ENCODE results near the gene MAST4.
"Not testable (repeated sequence)": the region's sequence is repeated elsewhere in the genome, so short reads cannot be mapped to it uniquely, and the experiment has no call there.

The MAST4 gene

GRCh38 chr5:67104859-67105258, 508.7 kb downstream of the MAST4 start:
- Histone ChIP-seq H3K4me1 (ENCODE audit: control insufficient read depth, insufficient read depth, low read length) (no peaks in the 10 kb centered on the region), H3K9me3 (ENCODE audit: control insufficient read depth, insufficient read depth, low read length) (no peaks in the 10 kb centered on the region), H3K4me3 (ENCODE audit: low read depth, low read length) (no peak overlapping the region), H3K27me3 (ENCODE audit: control insufficient read depth, insufficient read depth, low read length) (no peaks in the 10 kb centered on the region), H3K36me3 (ENCODE audit: control insufficient read depth, insufficient read depth, low read length) (no peaks in the 10 kb centered on the region), H3K9ac (ENCODE audit: low read depth, low read length) (no peak overlapping the region)

GRCh38 chr5:67105270-67105669, 509.1 kb downstream of the MAST4 start:
- no peak overlapping the region for H3K4me3 ChIP-seq (ENCODE audit: low read depth, low read length)
- no peaks in the 10 kb centered on the region for H3K4me1 ChIP-seq (ENCODE audit: control insufficient read depth, insufficient read depth, low read length)
- no peaks in the 10 kb centered on the region for H3K9me3 ChIP-seq (ENCODE audit: control insufficient read depth, insufficient read depth, low read length)
- H3K36me3 ChIP-seq (ENCODE audit: control insufficient read depth, insufficient read depth, low read length): no peaks in the 10 kb centered on the region
- no peaks in the 10 kb centered on the region for H3K27me3 ChIP-seq (ENCODE audit: control insufficient read depth, insufficient read depth, low read length)
- no peak overlapping the region for H3K9ac ChIP-seq (ENCODE audit: low read depth, low read length)

- H3K4me3 ChIP-seq (ENCODE audit: low read depth, low read length): no peak overlapping the region
- H3K9me3 ChIP-seq (ENCODE audit: control insufficient read depth, insufficient read depth, low read length): no peaks in the 10 kb centered on the region
- no peak overlapping the region for H3K9ac ChIP-seq (ENCODE audit: low read depth, low read length)
- no peaks in the 10 kb centered on the region for H3K36me3 ChIP-seq (ENCODE audit: control insufficient read depth, insufficient read depth, low read length)
- no peaks in the 10 kb centered on the region for H3K27me3 ChIP-seq (ENCODE audit: control insufficient read depth, insufficient read depth, low read length)
- no peaks in the 10 kb centered on the region for H3K4me1 ChIP-seq (ENCODE audit: control insufficient read depth, insufficient read depth, low read length)
Observed at GRCh38 chr5:67106626-67107342, 510.6 kb downstream of the MAST4 start.

GRCh38 chr5:67111779-67112178, 515.6 kb downstream of the MAST4 start:
- Histone ChIP-seq H3K36me3 (ENCODE audit: control insufficient read depth, insufficient read depth, low read length) (no peaks in the 10 kb centered on the region), H3K27me3 (ENCODE audit: control insufficient read depth, insufficient read depth, low read length) (no peaks in the 10 kb centered on the region), H3K4me1 (ENCODE audit: control insufficient read depth, insufficient read depth, low read length) (no peaks in the 10 kb centered on the region), H3K4me3 (ENCODE audit: low read depth, low read length) (no peak overlapping the region), H3K9me3 (ENCODE audit: control insufficient read depth, insufficient read depth, low read length) (no peaks in the 10 kb centered on the region), H3K9ac (ENCODE audit: low read depth, low read length) (no peak overlapping the region)

- no peaks in the 10 kb centered on the region for H3K27me3 ChIP-seq (ENCODE audit: control insufficient read depth, insufficient read depth, low read length)
- H3K9me3 ChIP-seq (ENCODE audit: control insufficient read depth, insufficient read depth, low read length): no peaks in the 10 kb centered on the region
- H3K36me3 ChIP-seq (ENCODE audit: control insufficient read depth, insufficient read depth, low read length): no peaks in the 10 kb centered on the region
- H3K4me3 ChIP-seq (ENCODE audit: low read depth, low read length): no peak overlapping the region
- H3K4me1 ChIP-seq (ENCODE audit: control insufficient read depth, insufficient read depth, low read length): no peaks in the 10 kb centered on the region
- H3K9ac ChIP-seq (ENCODE audit: low read depth, low read length): no peak overlapping the region
Observed at GRCh38 chr5:67115246-67115645, 519.1 kb downstream of the MAST4 start.

- Histone ChIP-seq H3K4me3 (ENCODE audit: low read depth, low read length) (no peak overlapping the region), H3K36me3 (ENCODE audit: control insufficient read depth, insufficient read depth, low read length) (no peaks in the 10 kb centered on the region), H3K9ac (ENCODE audit: low read depth, low read length) (no peak overlapping the region), H3K9me3 (ENCODE audit: control insufficient read depth, insufficient read depth, low read length) (no peaks in the 10 kb centered on the region), H3K4me1 (ENCODE audit: control insufficient read depth, insufficient read depth, low read length) (no peaks in the 10 kb centered on the region), H3K27me3 (ENCODE audit: control insufficient read depth, insufficient read depth, low read length) (no peaks in the 10 kb centered on the region)
Observed at GRCh38 chr5:67115817-67116216, 519.6 kb downstream of the MAST4 start.

GRCh38 chr5:67118050-67118620, 521.9 kb downstream of the MAST4 start:
- Histone ChIP-seq H3K9ac (ENCODE audit: low read depth, low read length) (no peak overlapping the region), H3K27me3 (ENCODE audit: control insufficient read depth, insufficient read depth, low read length) (no peaks in the 10 kb centered on the region), H3K4me3 (ENCODE audit: low read depth, low read length) (no peak overlapping the region), H3K9me3 (ENCODE audit: control insufficient read depth, insufficient read depth, low read length) (no peaks in the 10 kb centered on the region), H3K36me3 (ENCODE audit: control insufficient read depth, insufficient read depth, low read length) (no peaks in the 10 kb centered on the region), H3K4me1 (ENCODE audit: control insufficient read depth, insufficient read depth, low read length) (no peaks in the 10 kb centered on the region)

GRCh38 chr5:67119010-67119409, 522.8 kb downstream of the MAST4 start:
- Histone ChIP-seq H3K27me3 (ENCODE audit: control insufficient read depth, insufficient read depth, low read length) (no peaks in the 10 kb centered on the region), H3K4me3 (ENCODE audit: low read depth, low read length) (no peak overlapping the region), H3K9me3 (ENCODE audit: control insufficient read depth, insufficient read depth, low read length) (no peaks in the 10 kb centered on the region), H3K4me1 (ENCODE audit: control insufficient read depth, insufficient read depth, low read length) (no peaks in the 10 kb centered on the region), H3K9ac (ENCODE audit: low read depth, low read length) (no peak overlapping the region), H3K36me3 (ENCODE audit: control insufficient read depth, insufficient read depth, low read length) (no peaks in the 10 kb centered on the region)

- H3K9me3 ChIP-seq (ENCODE audit: control insufficient read depth, insufficient read depth, low read length): no peaks in the 10 kb centered on the region
- H3K4me3 ChIP-seq (ENCODE audit: low read depth, low read length): no peak overlapping the region
- H3K36me3 ChIP-seq (ENCODE audit: control insufficient read depth, insufficient read depth, low read length): no peaks in the 10 kb centered on the region
- H3K27me3 ChIP-seq (ENCODE audit: control insufficient read depth, insufficient read depth, low read length): no peaks in the 10 kb centered on the region
- no peak overlapping the region for H3K9ac ChIP-seq (ENCODE audit: low read depth, low read length)
- H3K4me1 ChIP-seq (ENCODE audit: control insufficient read depth, insufficient read depth, low read length): no peaks in the 10 kb centered on the region
Observed at GRCh38 chr5:67120032-67120431, 523.8 kb downstream of the MAST4 start.

GRCh38 chr5:67123819-67124218, 527.6 kb downstream of the MAST4 start:
- Histone ChIP-seq H3K4me3 (ENCODE audit: low read depth, low read length) (no peak overlapping the region), H3K9ac (ENCODE audit: low read depth, low read length) (no peak overlapping the region), H3K9me3 (ENCODE audit: control insufficient read depth, insufficient read depth, low read length) (no peaks in the 10 kb centered on the region), H3K36me3 (ENCODE audit: control insufficient read depth, insufficient read depth, low read length) (no peaks in the 10 kb centered on the region), H3K4me1 (ENCODE audit: control insufficient read depth, insufficient read depth, low read length) (no peaks in the 10 kb centered on the region), H3K27me3 (ENCODE audit: control insufficient read depth, insufficient read depth, low read length) (no peaks in the 10 kb centered on the region)

GRCh38 chr5:67124556-67124955, 528.4 kb downstream of the MAST4 start:
- no peaks in the 10 kb centered on the region for H3K36me3 ChIP-seq (ENCODE audit: control insufficient read depth, insufficient read depth, low read length)
- no peak overlapping the region for H3K4me3 ChIP-seq (ENCODE audit: low read depth, low read length)
- H3K27me3 ChIP-seq (ENCODE audit: control insufficient read depth, insufficient read depth, low read length): no peaks in the 10 kb centered on the region
- no peaks in the 10 kb centered on the region for H3K9me3 ChIP-seq (ENCODE audit: control insufficient read depth, insufficient read depth, low read length)
- H3K4me1 ChIP-seq (ENCODE audit: control insufficient read depth, insufficient read depth, low read length): no peaks in the 10 kb centered on the region
- H3K9ac ChIP-seq (ENCODE audit: low read depth, low read length): no peak overlapping the region

GRCh38 chr5:67127347-67127895, 531.2 kb downstream of the MAST4 start:
- not testable (repeated sequence) for H3K9me3 ChIP-seq (ENCODE audit: control insufficient read depth, insufficient read depth, low read length); H3K9ac ChIP-seq (ENCODE audit: low read depth, low read length); H3K36me3 ChIP-seq (ENCODE audit: control insufficient read depth, insufficient read depth, low read length)

More at GRCh38 chr5:67127347-67127895, 531.2 kb downstream of the MAST4 start:
- not testable (repeated sequence) for H3K4me3 ChIP-seq (ENCODE audit: low read depth, low read length); H3K4me1 ChIP-seq (ENCODE audit: control insufficient read depth, insufficient read depth, low read length); H3K27me3 ChIP-seq (ENCODE audit: control insufficient read depth, insufficient read depth, low read length)
